GM19438 (cell line): ENCODE data around the gene CD276.
"Not testable (repeated sequence)": the region's sequence is repeated elsewhere in the genome, so short reads cannot be mapped to it uniquely, and the experiment has no call there.

Source experiments
- ATAC-seq: cut with Tn5 transposase; IDR thresholded peaks from one replicate; pipeline ENCODE4 v1.9.1; 2021; ENCODE audit warnings: low read depth; ENCODE audit not compliant: unreplicated experiment

Gene CD276

GRCh38 chr15:73683777-73684580, at the start of gene CD276:
TSS of gene CD276 (plus strand) at chr15:73684383. CDS start at chr15:73699640, 15,257 bp downstream.
- no peak for ATAC-seq

GRCh38 chr15:73637527-73637926, 46.7 kb upstream of the CD276 start:
- no peak for ATAC-seq

GRCh38 chr15:73639464-73639863, 44.7 kb upstream of the CD276 start:
- ATAC-seq = not testable (repeated sequence)

- no peak for ATAC-seq
Measured at GRCh38 chr15:73647259-73648013, 36.7 kb upstream of the CD276 start.

DNA sequence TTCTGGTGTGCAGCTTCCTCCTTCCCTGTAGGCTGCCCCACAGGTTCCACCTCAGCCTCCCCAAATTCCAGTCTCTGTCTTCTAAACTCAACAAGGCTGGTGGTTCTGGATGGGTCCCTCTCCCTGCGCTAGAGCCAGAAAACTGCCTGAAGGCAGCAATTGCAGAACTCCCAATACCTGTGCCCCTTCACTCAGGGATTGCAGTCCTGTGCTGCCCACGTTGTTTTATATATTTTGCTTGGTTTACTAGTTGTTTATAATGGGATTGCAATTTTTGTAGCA, 36.2 kb upstream of the CD276 start:
- ATAC-seq = no peak

GRCh38 chr15:73650416-73651126, 33.6 kb upstream of the CD276 start:
- no peak for ATAC-seq

GRCh38 chr15:73654659-73655058, 29.5 kb upstream of the CD276 start:
- ATAC-seq = no peak

- ATAC-seq = no peak
Measured at GRCh38 chr15:73655724-73656123, 28.5 kb upstream of the CD276 start.

- no peak for ATAC-seq
Measured at GRCh38 chr15:73658645-73659044, 25.5 kb upstream of the CD276 start.

- no peak for ATAC-seq
Measured at GRCh38 chr15:73660455-73660854, 23.7 kb upstream of the CD276 start.

GRCh38 chr15:73674587-73674986, 9.6 kb upstream of the CD276 start:
- no peak for ATAC-seq

DNA sequence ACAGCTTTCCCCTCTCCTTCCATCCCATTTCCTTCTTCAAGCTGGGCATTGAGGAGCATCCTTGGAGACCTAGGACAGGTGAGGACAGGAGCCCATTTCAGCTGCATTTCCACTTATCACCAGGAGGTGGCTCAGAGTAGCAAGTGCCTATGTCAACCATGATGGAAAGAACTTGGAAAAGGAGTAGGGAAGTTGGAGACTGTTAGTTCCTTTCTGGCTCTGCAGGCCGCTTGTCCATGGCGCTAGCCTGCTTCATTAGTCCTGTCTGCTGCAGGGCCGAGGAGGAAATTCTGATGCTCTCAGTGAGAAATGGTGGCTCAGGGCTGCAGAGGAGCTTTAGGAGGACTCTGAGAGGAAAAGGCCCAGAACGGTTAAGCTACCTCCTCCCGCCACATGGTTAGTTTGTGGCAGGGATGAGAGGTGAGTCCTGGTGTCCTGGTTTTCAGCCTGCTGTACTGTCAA, 7.0 kb upstream of the CD276 start:
- no peak for ATAC-seq

- ATAC-seq = no peak
Measured at GRCh38 chr15:73677733-73678132, 6.5 kb upstream of the CD276 start.

DNA sequence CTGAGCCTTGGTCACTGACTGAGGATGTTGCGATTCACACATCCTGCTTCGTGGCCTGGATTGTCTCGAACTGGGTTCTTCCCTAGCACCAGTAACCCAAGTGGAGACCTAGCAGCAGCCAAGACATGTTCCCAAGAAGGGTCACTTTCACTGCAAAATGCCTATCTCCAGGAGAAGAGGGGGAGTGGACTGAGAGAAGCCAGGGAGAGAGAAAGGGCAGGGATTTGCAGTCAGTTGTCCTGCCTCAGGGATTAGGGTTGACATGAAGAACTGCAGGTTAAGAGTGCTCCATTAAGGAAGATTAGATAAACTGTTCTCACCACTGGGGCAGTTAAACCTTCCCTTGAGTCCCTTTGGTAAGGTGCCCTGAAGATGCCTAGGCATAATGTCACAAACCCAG, 5.7 kb upstream of the CD276 start:
- ATAC-seq = no peak

DNA sequence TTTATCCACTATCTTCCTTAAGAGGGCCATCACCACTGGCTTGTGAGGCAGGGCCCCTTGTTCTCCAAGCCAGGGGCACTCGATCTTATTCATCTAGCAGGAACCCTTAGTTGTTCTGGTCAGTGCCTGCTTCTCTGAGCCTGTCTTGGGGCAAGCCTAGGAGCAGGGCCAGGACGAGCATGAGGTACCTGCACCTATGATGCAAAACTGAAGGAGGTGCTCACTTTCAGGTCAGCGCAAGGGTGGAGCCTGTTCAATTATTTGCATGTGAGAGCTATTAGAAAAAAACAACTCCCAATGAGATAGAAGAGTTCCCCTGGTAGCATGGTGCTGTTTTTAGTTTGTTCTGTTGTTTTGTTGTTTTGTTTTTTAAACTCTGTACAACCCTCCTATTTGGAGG, 5.0 kb upstream of the CD276 start:
- no peak for ATAC-seq

GRCh38 chr15:73679964-73680363, 4.2 kb upstream of the CD276 start:
- no peak for ATAC-seq

DNA sequence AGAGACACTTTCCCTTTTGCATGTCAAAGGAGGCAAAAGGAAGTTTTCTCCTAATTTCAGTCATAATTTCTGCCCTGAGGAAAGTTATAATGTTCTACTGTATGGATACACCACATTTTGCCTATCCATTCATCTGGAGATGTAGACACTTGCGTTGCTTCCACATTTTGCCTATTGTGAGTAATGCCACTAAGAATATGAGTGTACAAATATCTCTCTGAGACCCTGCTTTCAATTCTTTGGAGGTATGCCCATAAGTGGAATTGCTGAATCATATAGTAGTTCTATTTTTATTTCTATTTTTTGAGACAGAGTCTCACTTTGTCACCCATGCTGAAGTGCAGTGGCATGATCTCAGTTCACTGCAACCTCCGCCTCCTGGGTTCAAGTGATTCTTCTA, 3.6 kb upstream of the CD276 start:
- no peak for ATAC-seq

DNA sequence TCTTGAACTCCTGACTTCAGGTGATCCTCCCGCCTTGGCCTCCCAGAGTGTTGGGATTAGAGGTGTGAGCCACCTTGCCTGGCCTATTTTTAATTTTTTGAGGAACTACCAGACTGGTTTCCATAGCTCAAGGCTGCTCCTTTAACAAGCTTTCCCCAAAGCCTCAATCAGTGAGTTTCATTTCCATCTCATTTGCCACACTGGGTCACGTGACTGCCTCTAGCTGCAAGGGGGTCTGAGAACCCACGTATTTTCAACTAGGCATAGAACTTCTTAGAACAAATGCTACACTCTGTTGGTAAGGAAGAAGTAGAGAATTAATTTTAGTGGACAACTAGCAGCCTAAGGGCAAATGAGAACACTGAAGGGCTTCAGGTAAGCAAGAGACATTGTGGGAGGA, 3.1 kb upstream of the CD276 start:
- ATAC-seq = no peak

GRCh38 chr15:73681856-73682599, 2.2 kb upstream of the CD276 start:
- ATAC-seq = no peak

- no peak for ATAC-seq
Measured at GRCh38 chr15:73682600-73683090, 1.5 kb upstream of the CD276 start.
